ENCODE results near the gene SYNE3. TPM values are rescaled to one million over a fixed set of nuclear protein-coding genes. Genes with fewer than 3 reads are reported as not detected.

The SYNE3 gene, protein sequence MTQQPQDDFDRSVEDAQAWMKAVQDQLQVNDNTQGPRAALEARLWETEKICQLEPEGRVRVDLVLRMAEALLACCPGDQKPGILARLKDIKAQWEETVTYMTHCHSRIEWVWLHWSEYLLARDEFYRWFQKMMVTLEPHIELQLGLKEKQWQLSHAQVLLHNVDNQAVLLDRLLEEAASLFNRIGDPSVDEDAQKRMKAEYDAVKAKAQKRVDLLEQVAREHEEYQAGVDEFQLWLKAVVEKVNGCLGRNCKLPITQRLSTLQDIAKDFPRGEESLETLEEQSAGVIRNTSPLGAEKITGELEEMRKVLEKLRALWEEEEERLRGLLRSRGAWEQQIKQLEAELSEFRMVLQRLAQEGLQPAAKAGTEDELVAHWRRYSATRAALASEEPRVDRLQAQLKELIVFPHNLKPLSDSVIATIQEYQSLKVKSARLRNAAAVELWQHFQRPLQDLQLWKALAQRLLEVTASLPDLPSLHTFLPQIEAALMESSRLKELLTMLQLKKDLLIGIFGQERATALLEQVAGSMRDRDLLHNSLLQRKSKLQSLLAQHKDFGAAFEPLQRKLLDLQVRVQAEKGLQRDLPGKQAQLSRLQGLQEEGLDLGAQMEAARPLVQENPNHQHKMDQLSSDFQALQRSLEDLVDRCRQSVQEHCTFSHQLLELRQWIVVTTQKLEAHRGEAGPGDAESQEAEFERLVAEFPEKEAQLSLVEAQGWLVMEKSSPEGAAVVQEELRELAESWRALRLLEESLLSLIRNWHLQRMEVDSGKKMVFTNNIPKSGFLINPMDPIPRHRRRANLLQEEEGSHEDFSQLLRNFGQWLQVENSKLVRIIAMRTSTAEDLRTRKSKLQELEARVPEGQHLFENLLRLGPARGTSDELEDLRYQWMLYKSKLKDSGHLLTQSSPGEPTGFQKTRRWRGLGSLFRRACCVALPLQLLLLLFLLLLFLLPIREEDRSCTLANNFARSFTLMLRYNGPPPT
- 1.9 TPM for total RNA-seq

GRCh38 chr14:95516554-95517181 is at the start of gene SYNE3:
TSS of gene SYNE3 (minus strand) at chr14:95516650. CDS start at chr14:95475821, 40,829 bp downstream.
- peak; percentile 72 for ATAC-seq

DNA sequence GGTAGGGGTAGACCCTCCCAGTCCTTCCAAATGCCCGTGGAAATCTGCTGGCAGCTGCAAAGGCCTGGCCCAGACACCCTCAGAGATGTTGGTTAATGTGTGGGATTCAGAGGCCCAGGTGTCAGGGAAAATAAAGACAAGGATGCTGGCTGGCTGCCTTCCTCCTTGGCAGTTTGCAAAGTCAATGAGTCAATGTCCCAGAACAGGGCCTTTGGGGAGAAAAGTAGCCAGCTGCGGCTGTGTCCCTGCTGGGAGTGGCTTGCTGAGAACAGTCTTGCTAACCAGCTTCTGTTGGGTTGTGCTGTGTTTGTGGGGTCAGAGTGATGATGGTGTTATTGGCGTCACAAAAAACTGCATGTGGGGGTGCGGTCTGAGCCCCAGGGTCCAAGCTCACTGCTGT is 47.6 kb upstream of the SYNE3 start:
- no peak for ATAC-seq

- no peak for ATAC-seq
Measured at GRCh38 chr14:95562892-95563685, 46.6 kb upstream of the SYNE3 start.

- ATAC-seq, result peak; percentile 97
Measured at GRCh38 chr14:95561001-95561412, 44.6 kb upstream of the SYNE3 start.

GRCh38 chr14:95559203-95559602 is 42.8 kb upstream of the SYNE3 start:
- peak; percentile 52 for ATAC-seq

DNA sequence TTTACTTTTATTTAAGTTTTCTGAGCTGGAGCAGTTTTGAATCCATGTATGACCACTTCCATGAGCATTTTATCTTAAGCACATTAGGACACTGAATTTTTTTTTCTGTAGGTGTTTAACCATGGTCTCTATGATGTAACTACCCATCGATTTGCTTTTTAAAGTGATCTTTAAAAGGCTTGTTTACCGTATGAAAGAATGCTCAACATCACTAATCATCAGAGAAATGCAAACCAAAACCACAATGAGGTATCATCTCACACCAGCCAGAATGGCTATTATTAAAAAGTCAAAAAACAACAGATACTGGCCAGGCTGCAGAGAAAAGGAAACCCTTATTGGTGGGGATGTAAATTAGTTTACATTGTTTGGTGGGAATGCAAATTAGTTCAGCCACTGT is 41.4 kb upstream of the SYNE3 start:
- ATAC-seq, result no peak

GRCh38 chr14:95557291-95557690 is 40.8 kb upstream of the SYNE3 start:
- no peak for ATAC-seq

DNA sequence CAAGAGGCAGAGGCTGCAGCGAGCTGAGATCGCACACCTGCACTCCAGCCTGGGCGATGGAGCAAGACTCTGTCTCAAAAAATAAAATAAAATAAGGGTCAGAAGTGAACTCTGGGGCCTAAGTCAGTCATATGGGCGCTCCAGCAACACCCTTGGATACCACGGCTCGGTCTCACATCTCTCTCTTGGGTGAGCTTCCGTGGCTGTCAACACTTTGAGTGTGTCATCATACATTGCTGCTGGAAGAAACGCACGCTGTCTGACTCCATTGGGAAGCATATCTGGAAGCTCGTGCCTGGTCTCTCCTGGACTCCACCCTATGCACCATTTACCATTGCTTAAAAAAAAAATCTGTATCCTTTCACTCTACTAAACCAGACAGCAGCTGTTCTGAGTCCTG is 38.6 kb upstream of the SYNE3 start:
- no peak for ATAC-seq

- ATAC-seq, result peak; percentile 26
Measured at GRCh38 chr14:95553141-95553540, 36.7 kb upstream of the SYNE3 start.

DNA sequence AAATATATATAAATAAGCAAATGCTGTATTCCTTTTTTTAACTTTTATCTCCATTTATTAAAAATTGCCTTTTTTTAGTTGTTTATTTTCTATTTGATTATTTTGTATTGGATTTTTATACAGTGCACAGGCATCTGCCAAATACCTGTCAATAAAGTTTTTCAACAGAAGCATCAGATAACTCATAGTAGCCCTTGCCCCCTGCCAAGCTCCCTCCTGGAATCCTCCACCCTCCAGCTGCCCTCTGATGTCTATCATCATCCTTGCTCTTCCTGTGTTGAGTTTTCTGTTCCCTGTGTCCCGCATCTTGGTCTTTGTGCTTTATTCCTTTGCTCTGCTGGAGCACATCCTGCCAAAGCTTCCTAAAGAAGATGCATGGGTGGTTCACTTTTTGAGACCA is 35.0 kb upstream of the SYNE3 start:
- ATAC-seq, result no peak

- ATAC-seq, result no peak
Measured at GRCh38 chr14:95549656-95550585, 33.5 kb upstream of the SYNE3 start.

GRCh38 chr14:95548328-95548929 is 32.0 kb upstream of the SYNE3 start:
- no peak for ATAC-seq

DNA sequence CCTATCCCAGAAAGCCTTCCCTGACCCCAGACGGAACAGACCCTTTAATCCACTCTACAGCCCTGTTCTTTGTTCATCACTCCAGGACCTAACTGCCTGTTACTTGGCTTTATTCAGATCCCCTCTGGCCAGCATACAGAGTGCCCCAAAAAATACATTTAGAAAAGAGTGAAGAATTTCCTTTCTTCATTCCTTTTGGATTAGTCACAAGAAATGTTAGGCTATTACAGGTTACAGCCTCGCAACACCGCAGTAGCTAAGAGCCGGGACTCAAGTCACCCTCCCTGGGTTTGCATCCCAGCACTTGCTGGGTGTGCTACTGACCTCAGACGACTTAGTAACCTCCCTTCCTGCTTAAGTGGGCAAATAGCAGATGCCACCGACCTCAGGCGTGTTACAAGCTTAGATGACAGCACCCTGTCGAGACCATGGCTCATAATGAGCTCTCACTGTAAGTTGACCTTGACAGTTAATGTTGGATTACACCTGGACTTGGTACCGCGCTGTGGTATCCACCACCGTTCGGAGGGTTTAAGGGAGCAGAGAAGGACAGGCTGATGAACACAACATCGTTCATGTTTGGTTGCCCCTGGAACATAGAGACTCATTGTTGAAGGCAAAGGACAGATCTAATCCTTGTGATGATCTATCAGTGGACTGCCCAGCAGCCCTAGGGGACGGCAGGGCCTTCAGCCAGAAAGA is 31.3 kb upstream of the SYNE3 start:
- no peak for ATAC-seq

DNA sequence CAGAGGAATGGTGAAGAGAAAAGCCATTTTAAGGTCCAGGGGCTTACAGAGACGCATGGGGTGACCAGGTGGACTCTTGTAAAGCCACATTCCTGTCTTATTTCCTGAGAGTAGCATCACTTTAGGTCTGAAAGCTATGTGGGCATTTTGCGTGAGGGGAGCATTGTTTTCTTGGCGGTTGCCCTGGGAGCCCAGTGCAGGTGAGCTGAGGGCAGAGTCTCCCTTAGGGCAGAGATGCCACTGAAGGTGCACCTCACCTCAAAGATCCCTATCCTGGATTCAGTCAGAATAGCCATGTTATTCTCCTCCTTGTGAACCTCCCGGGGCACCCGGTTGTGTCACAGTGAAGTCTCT is 30.8 kb upstream of the SYNE3 start:
- ATAC-seq, result no peak

- peak; percentile 62 for ATAC-seq
Measured at GRCh38 chr14:95545515-95546168, 29.2 kb upstream of the SYNE3 start.

GRCh38 chr14:95544588-95544987 is 28.1 kb upstream of the SYNE3 start:
- ATAC-seq, result no peak

- ATAC-seq, result no peak
Measured at GRCh38 chr14:95543021-95543420, 26.6 kb upstream of the SYNE3 start.

- no peak for ATAC-seq
Measured at GRCh38 chr14:95541932-95542930, 25.8 kb upstream of the SYNE3 start.
